ENCODE results near the gene SERF2.
"Not testable (repeated sequence)": the region's sequence is repeated elsewhere in the genome, so short reads cannot be mapped to it uniquely, and the experiment has no call there.

SERF2 gene

GRCh38 chr15:43826029-43826507 lies 33.9 kb downstream of the SERF2 start:
- no peak for TF ChIP-seq CTCF (conservative IDR thresholded peaks at IDR 0.05; ENCODE audit: low read depth, low read length)
- H3K4me3 ChIP-seq (ENCODE audit: low read length) = peak overlapping the region; percentile 49

GRCh38 chr15:43826508-43827341 lies 34.6 kb downstream of the SERF2 start, which contains the start of gene WDR76:
WDR76 (plus strand) TSS chr15:43827002; CDS start chr15:43827033, 31 bp downstream.
- peak within 1 kb of the TSS; percentile 49 for H3K4me3 ChIP-seq (ENCODE audit: low read length)
- TF ChIP-seq CTCF (conservative IDR thresholded peaks at IDR 0.05; ENCODE audit: low read depth, low read length) = no peak
- DNase-seq (ENCODE audit: low read depth) = peak; percentile 49

More at GRCh38 chr15:43826029-43826507, 33.9 kb downstream of the SERF2 start:
- DNase-seq (ENCODE audit: low read depth) = no peak

- TF ChIP-seq CTCF (conservative IDR thresholded peaks at IDR 0.05; ENCODE audit: low read depth, low read length) = no peak
- peak overlapping the region; percentile 49 for H3K4me3 ChIP-seq (ENCODE audit: low read length)
- DNase-seq (ENCODE audit: low read depth) = no peak
Observed at GRCh38 chr15:43828061-43828657, 36.0 kb downstream of the SERF2 start.

- not testable (repeated sequence) for DNase-seq (ENCODE audit: low read depth); H3K4me3 ChIP-seq (ENCODE audit: low read length)
Observed at GRCh38 chr15:43829951-43830540, 37.9 kb downstream of the SERF2 start.

- DNase-seq (ENCODE audit: low read depth); H3K4me3 ChIP-seq (ENCODE audit: low read length): not testable (repeated sequence)
Observed at GRCh38 chr15:43830691-43831275, 38.7 kb downstream of the SERF2 start.

- not testable (repeated sequence) for H3K4me3 ChIP-seq (ENCODE audit: low read length); DNase-seq (ENCODE audit: low read depth)
Observed at GRCh38 chr15:43831519-43832052, 39.5 kb downstream of the SERF2 start.

- not testable (repeated sequence) for DNase-seq (ENCODE audit: low read depth); H3K4me3 ChIP-seq (ENCODE audit: low read length)
Observed at GRCh38 chr15:43832485-43832884, 40.4 kb downstream of the SERF2 start.

- no peak overlapping the region for H3K4me3 ChIP-seq (ENCODE audit: low read length)
- no peak for TF ChIP-seq CTCF (conservative IDR thresholded peaks at IDR 0.05; ENCODE audit: low read depth, low read length)
- no peak for DNase-seq (ENCODE audit: low read depth)
Observed at GRCh38 chr15:43845421-43845820, 53.3 kb downstream of the SERF2 start.
